ENCODE results near the gene PARP1.

- TF ChIP-seq CTCF (conservative IDR thresholded peaks at IDR 0.05; ENCODE audit: low read depth, low read length) = no peak
- no peak for TF ChIP-seq EZH2 (IDR thresholded peaks at IDR 0.05; ENCODE audit: borderline replicate concordance, low read depth, low read length, poor library complexity, severe bottlenecking)
Measured at GRCh38 chr1:226311376-226311775, 96.5 kb downstream of the PARP1 start.

Measured in A673 (cell line).